ENCODE data around the gene ZMAT3.
"Not testable (repeated sequence)": the region's sequence is repeated elsewhere in the genome, so short reads cannot be mapped to it uniquely, and the experiment has no call there.

ZMAT3 gene

GRCh38 chr3:179079537-179079936 is 7.9 kb upstream of the ZMAT3 start:
- Mint-ChIP-seq H3K36me3 (ENCODE audit: low read depth) (no peaks in the 10 kb centered on the region), H3K27me3 (no peaks in the 10 kb centered on the region), H3K4me1 (peaks cover 9% of the 10 kb centered on the region), H3K9me3 (no peaks in the 10 kb centered on the region), H3K4me3 (no peak overlapping the region), H3K27ac (no peak overlapping the region)
- no peak for DNase-seq
- peak; percentile 49 for ATAC-seq

- H3K4me1 Mint-ChIP-seq, result peaks cover 16% of the 10 kb centered on the region
- H3K27ac Mint-ChIP-seq, result no peak overlapping the region
- no peaks in the 10 kb centered on the region for H3K27me3 Mint-ChIP-seq
- no peak overlapping the region for H3K4me3 Mint-ChIP-seq
- ATAC-seq (no peak), DNase-seq (no peak)
- H3K36me3 Mint-ChIP-seq (ENCODE audit: low read depth), result no peaks in the 10 kb centered on the region
- no peaks in the 10 kb centered on the region for H3K9me3 Mint-ChIP-seq
These were observed 4.8 kb upstream of the ZMAT3 start for GRCh38 chr3:179076243-179077027.

- Mint-ChIP-seq H3K9me3 (no peaks in the 10 kb centered on the region), H3K27ac (no peak overlapping the region), H3K4me1 (peaks cover 26% of the 10 kb centered on the region), H3K4me3 (no peak overlapping the region), H3K36me3 (ENCODE audit: low read depth) (no peaks in the 10 kb centered on the region), H3K27me3 (no peaks in the 10 kb centered on the region)
- ATAC-seq (no peak), DNase-seq (no peak)
These were observed 3.0 kb upstream of the ZMAT3 start for GRCh38 chr3:179074656-179075055.

- ATAC-seq (no peak), DNase-seq (no peak)
- Mint-ChIP-seq H3K9me3 (no peaks in the 10 kb centered on the region), H3K27ac (no peak overlapping the region), H3K36me3 (ENCODE audit: low read depth) (no peaks in the 10 kb centered on the region), H3K27me3 (no peaks in the 10 kb centered on the region), H3K4me3 (no peak overlapping the region), H3K4me1 (peaks cover 31% of the 10 kb centered on the region)
These were observed 2.2 kb upstream of the ZMAT3 start for GRCh38 chr3:179073816-179074215.

- H3K36me3 Mint-ChIP-seq (ENCODE audit: low read depth), result peaks cover 4% of the 10 kb centered on the region
These were observed 460 bp upstream of the ZMAT3 start for GRCh38 chr3:179072100-179072438.

GRCh38 chr3:179071027-179071322 is 634 bp downstream of the ZMAT3 start:
- Mint-ChIP-seq H3K36me3 (ENCODE audit: low read depth) (peaks cover 13% of the 10 kb centered on the region), H3K4me3 (peak overlapping the region; percentile 97), H3K27me3 (no peaks in the 10 kb centered on the region), H3K27ac (peak overlapping the region; percentile 91), H3K9me3 (no peaks in the 10 kb centered on the region), H3K4me1 (peaks cover 31% of the 10 kb centered on the region)
- DNase-seq, result no peak
- ATAC-seq, result no peak

More at GRCh38 chr3:179072100-179072438, 460 bp upstream of the ZMAT3 start:
- Mint-ChIP-seq H3K27ac (peak overlapping the region; percentile 85), H3K27me3 (no peaks in the 10 kb centered on the region), H3K4me3 (peak overlapping the region; percentile 97), H3K9me3 (no peaks in the 10 kb centered on the region), H3K4me1 (peaks cover 31% of the 10 kb centered on the region)
- DNase-seq (peak; percentile 53), ATAC-seq (peak; percentile 58)

- no peaks in the 10 kb centered on the region for H3K27me3 Mint-ChIP-seq
- no peaks in the 10 kb centered on the region for H3K9me3 Mint-ChIP-seq
- peaks cover 31% of the 10 kb centered on the region for H3K4me1 Mint-ChIP-seq
- H3K36me3 Mint-ChIP-seq (ENCODE audit: low read depth), result peaks cover 15% of the 10 kb centered on the region
- peak overlapping the region; percentile 36 for H3K4me3 Mint-ChIP-seq
- no peak overlapping the region for H3K27ac Mint-ChIP-seq
- ATAC-seq, result no peak
- no peak for DNase-seq
These were observed 1.7 kb downstream of the ZMAT3 start for GRCh38 chr3:179069762-179070390.

- Mint-ChIP-seq H3K4me1 (peaks cover 28% of the 10 kb centered on the region), H3K27ac (no peak overlapping the region), H3K4me3 (peak overlapping the region; percentile 25), H3K36me3 (ENCODE audit: low read depth) (peaks cover 19% of the 10 kb centered on the region), H3K9me3 (no peaks in the 10 kb centered on the region), H3K27me3 (no peaks in the 10 kb centered on the region)
- ATAC-seq (no peak), DNase-seq (peak; percentile 57)
These were observed 2.7 kb downstream of the ZMAT3 start for GRCh38 chr3:179068779-179069530.

- DNase-seq (no peak), ATAC-seq (no peak)
- H3K27me3 Mint-ChIP-seq, result no peaks in the 10 kb centered on the region
- H3K9me3 Mint-ChIP-seq, result no peaks in the 10 kb centered on the region
- peaks cover 21% of the 10 kb centered on the region for H3K36me3 Mint-ChIP-seq (ENCODE audit: low read depth)
- no peak overlapping the region for H3K4me3 Mint-ChIP-seq
- H3K4me1 Mint-ChIP-seq, result peaks cover 21% of the 10 kb centered on the region
- H3K27ac Mint-ChIP-seq, result no peak overlapping the region
These were observed 3.8 kb downstream of the ZMAT3 start for GRCh38 chr3:179067839-179068238.

- DNase-seq (no peak), ATAC-seq (no peak)
- no peaks in the 10 kb centered on the region for H3K27me3 Mint-ChIP-seq
- no peaks in the 10 kb centered on the region for H3K9me3 Mint-ChIP-seq
- H3K36me3 Mint-ChIP-seq (ENCODE audit: low read depth), result peaks cover 23% of the 10 kb centered on the region
- no peak overlapping the region for H3K4me3 Mint-ChIP-seq
- peaks cover 19% of the 10 kb centered on the region for H3K4me1 Mint-ChIP-seq
- no peak overlapping the region for H3K27ac Mint-ChIP-seq
These were observed 4.3 kb downstream of the ZMAT3 start for GRCh38 chr3:179067291-179067690.

- Mint-ChIP-seq H3K27me3 (no peaks in the 10 kb centered on the region), H3K4me3 (no peak overlapping the region), H3K27ac (no peak overlapping the region), H3K4me1 (peaks cover 7% of the 10 kb centered on the region), H3K9me3 (no peaks in the 10 kb centered on the region), H3K36me3 (ENCODE audit: low read depth) (peaks cover 32% of the 10 kb centered on the region)
- ATAC-seq (no peak), DNase-seq (no peak)
These were observed 7.6 kb downstream of the ZMAT3 start for GRCh38 chr3:179063945-179064560.

GRCh38 chr3:179056326-179056725 is 15.3 kb downstream of the ZMAT3 start:
- ATAC-seq, result no peak
- Mint-ChIP-seq H3K27me3 (no peaks in the 10 kb centered on the region), H3K9me3 (peaks cover 7% of the 10 kb centered on the region), H3K27ac (no peak overlapping the region), H3K4me1 (peaks cover 4% of the 10 kb centered on the region), H3K36me3 (ENCODE audit: low read depth) (peaks cover 24% of the 10 kb centered on the region), H3K4me3 (no peak overlapping the region)
- DNase-seq, result no peak

GRCh38 chr3:179054565-179054964 is 17.0 kb downstream of the ZMAT3 start:
- not testable (repeated sequence) for H3K27ac Mint-ChIP-seq, H3K4me1 Mint-ChIP-seq, H3K27me3 Mint-ChIP-seq, ATAC-seq, DNase-seq, H3K4me3 Mint-ChIP-seq
- Mint-ChIP-seq H3K36me3 (ENCODE audit: low read depth) (peaks cover 22% of the 10 kb centered on the region), H3K9me3 (peaks cover 11% of the 10 kb centered on the region)

GRCh38 chr3:179046497-179047353 is 24.9 kb downstream of the ZMAT3 start:
- DNase-seq (no peak), ATAC-seq (peak; percentile 33)
- Mint-ChIP-seq H3K4me1 (peaks cover 47% of the 10 kb centered on the region), H3K27ac (peak overlapping the region; percentile 40), H3K36me3 (ENCODE audit: low read depth) (peaks cover 22% of the 10 kb centered on the region), H3K9me3 (peaks cover 7% of the 10 kb centered on the region), H3K27me3 (no peaks in the 10 kb centered on the region), H3K4me3 (no peak overlapping the region)

Data from activated naive CD8-positive, alpha-beta T cell treated with anti-CD3 and anti-CD28 coated beads, Interleukin-2, amount 50 U/mL, for 24 hours (primary cell).